KBM-7 (cell line): Measurements from ENCODE around the gene FAM50A.
"Not testable (repeated sequence)": the region's sequence is repeated elsewhere in the genome, so short reads cannot be mapped to it uniquely, and the experiment has no call there.

Experiments
- DNase-seq: peaks from one replicate; pipeline ENCODE4 v3.0.0-alpha.2; 2015
- in situ Hi-C: fragments of 300-500 bp; cut with MboI; formaldehyde crosslinking; loops from 2 replicates; pipeline ENCODE4 v1.14.3; 2020; ENCODE audit warnings: low sequenced_read_pairs, low pct_unique_long_range_greater_than_20kb, mixed read lengths

Gene FAM50A, protein sequence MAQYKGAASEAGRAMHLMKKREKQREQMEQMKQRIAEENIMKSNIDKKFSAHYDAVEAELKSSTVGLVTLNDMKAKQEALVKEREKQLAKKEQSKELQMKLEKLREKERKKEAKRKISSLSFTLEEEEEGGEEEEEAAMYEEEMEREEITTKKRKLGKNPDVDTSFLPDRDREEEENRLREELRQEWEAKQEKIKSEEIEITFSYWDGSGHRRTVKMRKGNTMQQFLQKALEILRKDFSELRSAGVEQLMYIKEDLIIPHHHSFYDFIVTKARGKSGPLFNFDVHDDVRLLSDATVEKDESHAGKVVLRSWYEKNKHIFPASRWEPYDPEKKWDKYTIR

DNA sequence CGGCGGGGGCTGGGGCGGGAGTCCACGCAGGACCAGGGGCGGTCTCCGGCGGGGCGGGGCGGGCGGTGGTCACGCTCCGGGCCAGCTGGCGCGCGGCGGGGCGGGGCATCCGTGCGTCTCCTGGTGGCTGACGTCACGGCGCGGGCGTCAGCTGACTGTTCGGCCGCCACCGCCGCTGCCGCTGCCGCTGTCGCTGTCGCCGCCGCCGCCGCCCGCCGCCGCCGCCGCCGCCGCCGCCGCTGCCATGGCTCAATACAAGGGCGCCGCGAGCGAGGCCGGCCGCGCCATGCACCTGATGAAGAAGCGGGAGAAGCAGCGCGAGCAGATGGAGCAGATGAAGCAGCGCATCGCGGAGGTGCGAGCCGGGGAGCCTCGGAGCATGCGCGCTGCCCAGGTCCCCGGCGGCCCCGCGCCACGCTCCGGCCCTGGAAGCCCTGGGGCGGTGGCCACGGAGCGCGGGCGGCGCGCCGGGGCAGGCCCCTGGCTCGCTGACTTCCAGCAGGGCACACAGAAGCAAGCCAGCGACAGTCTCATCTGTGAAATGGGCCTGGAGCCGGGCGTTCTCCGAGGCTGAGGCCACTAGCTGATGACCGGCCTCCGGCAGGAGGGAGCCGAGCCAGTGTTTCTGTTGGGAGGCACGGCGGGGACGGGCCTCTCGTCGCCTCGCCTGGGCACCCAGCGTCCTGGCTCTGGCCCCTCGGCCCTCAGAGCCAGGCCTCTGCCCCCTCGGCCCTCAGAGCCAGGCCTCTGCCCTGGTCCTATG, at the start of gene FAM50A:
Gene FAM50A, plus strand, starts transcription at position 150 of the 763 bp plus-strand sequence. Its CDS starts 95 bp downstream, at position 245.
- no peak for DNase-seq
- in situ Hi-C loops: no loop called here

DNA sequence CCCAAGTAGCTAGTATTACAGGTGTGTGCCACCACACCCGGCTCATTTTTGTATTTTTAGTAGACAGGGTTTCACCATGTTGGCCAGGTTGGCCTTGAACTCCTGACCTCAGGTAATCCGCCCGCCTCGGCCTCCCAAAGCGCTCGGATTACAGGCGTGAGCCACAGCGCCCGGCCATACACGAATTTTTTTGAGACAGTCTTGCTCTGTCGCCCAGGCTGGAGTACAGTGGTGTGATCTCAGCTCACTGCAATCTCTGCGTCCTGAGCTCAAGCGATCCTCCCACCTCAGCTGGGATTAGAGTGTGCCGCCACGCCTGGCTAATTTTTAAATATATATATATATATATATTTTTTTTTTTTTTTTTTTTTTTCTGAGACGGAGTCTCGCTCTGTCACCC, 47.6 kb upstream of the FAM50A start:
- DNase-seq, in situ Hi-C loops: not testable (repeated sequence)

DNA sequence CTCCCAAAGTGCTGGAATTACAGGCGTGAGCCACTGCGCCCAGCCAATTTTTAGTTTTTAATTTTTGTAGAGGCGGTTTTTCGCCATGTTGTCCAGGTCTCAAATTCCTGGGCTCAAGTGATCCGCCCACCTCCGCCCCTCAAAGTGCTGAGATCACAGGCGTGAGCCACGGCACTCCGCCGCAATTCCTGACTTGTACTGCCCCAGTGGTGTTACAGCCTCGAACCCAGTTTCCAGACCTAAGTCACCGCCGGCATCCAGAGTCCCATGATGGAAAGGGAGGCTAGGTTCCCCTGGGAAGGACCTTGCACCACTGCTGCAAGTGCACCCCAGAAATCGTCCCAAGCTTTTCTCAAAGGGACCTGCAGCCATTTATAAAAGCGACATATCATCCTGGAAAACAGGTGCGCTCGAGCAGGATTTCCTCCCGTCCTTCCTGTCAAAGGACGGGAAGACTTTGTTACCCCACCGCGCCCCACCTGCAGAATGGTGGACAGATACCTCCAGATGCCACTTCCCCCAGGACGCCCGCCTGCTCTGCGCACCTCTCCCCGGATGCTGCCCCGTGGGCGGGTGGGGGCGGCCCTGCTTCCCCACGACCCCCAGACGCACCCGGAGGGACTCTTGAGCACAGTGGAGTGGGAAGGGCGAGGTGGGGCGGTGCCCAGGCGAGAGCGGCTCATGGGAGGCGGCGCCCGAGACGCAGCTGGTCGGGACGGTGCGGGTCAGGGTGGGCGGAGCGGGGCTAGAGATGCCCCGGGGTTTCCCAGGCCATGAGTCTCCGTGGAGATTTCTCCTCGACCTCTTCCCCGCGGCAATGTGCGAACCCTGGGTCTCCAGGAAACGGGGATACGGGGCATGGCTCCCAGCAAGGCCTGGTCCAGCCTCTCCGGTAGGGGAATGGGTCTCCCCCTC, 46.7 kb upstream of the FAM50A start:
- DNase-seq: peak; percentile 81
- in situ Hi-C loops: no loop called here

DNA sequence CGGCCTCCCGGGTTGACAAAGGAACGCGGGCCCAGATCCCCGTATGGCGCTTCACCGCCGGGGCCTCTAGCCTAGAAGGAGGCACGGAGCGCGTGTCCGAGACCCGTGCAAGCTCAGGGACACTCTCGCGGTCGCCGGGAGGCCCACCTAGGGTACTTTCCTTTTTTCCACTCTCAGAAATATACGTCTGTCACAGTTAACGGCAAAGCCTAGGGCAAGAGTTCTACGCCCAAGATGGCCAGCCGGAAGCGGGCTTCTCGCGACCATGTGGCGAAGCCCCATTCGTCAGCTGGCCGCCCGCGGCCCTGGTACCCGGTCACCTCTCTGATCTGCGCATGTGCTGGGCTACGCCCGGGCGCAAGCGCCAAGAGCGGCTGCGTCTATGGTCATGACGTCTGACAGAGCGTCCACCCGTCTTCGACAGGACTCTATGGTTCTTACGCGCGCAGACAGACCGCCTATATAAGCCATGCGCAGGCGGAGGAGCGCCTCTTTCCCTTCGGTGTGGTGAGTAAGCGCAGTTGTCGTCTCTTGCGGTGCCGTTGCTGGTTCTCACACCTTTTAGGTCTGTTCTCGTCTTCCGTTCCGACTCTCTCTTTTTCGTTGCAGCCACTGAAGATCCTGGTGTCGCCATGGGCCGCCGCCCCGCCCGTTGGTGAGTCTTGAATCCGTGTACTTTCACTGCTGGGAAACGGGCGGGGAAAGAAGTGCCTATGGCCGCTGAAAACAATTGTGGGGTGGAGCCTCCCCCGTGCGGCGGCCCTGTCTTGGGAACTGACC, 45.9 kb upstream of the FAM50A start, which contains the start of gene RPL10:
Gene RPL10, plus strand, starts transcription at position 490 of the 780 bp plus-strand sequence. Its CDS starts 143 bp downstream, at position 633.
- in situ Hi-C loops: no loop called here
- peak; percentile 97 for DNase-seq

DNA sequence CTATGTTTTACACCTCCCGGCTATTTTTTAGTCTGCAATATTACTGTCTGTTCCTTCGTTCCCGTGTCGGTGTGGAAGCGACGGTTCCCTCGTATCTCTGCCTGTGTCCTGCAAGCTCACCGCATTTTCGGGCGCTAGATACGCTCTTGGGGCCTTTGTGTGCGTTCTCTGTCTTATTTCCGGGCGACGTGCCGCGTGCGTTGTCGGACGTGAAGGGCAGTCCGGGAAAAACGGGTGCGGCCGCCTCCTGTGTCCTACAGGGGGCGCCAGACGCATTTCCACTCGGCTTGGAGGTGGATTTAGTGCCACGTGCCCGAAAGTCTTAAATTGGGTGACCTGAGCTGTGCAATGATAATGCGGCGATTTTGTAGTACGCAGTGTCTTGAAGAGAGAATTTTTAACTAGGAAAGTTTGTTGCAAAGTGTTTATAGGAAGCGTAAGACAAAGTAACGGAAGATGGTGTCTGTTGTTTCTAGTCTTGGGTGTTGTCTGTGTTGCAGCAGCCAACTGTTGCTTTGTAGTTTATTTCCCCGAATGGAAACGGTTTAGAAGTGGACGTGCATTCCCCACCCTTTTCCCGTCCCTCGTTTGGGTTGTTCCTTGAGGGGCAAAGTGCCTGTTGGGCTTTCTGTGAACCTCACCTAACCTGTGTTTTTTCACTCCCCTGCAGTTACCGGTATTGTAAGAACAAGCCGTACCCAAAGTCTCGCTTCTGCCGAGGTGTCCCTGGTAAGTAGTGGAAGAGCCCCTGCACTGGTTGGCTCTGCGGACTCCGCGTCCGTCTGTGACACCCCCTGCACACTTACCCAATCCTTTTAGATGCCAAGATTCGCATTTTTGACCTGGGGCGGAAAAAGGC, 45.0 kb upstream of the FAM50A start:
- in situ Hi-C loops: no loop called here
- peak; percentile 95 for DNase-seq

DNA sequence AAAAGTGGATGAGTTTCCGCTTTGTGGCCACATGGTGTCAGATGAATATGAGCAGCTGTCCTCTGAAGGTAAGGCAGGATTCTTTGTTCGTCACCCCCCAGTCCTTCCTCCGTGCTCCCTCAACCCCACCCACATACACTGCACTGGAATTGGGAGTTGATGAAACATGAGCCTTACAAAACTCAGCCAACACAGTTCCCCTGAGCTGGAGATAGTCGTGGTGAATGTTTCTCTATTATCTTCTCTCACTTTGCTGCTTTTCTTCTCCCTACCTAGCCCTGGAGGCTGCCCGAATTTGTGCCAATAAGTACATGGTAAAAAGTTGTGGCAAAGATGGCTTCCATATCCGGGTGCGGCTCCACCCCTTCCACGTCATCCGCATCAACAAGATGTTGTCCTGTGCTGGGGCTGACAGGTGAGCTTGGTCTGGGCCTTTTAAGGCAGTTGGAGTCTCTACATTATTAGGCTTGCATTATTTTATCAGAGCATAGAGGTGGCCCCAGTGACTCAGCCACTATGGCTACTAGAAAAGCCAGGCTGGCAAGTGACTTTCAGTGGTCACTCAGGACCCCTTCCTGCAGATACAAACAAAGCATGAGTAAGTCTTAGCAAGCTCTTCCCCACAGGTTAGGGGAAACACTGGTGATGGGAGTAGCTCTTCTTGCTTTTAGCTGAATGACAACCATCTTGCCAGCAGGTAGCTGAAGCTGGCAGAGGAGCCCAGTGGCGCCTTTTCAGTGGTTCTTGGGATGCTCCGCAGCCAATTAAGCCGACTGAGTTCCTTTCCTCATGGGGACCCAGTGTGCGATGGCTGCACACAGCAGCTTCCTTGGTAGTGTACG, 44.2 kb upstream of the FAM50A start:
- no peak for DNase-seq
- in situ Hi-C loops: no loop called here

DNA sequence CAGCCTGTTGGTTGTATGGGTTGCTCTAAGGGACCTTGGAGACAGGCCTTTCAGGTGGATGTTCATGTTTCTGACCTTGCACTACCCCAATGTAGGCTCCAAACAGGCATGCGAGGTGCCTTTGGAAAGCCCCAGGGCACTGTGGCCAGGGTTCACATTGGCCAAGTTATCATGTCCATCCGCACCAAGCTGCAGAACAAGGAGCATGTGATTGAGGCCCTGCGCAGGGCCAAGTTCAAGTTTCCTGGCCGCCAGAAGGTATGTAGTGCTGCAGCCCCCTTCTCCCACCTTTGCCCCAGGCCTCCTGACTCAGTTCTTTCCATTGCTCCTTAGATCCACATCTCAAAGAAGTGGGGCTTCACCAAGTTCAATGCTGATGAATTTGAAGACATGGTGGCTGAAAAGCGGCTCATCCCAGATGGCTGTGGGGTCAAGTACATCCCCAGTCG, 43.5 kb upstream of the FAM50A start:
- DNase-seq: not testable (repeated sequence)

DNA sequence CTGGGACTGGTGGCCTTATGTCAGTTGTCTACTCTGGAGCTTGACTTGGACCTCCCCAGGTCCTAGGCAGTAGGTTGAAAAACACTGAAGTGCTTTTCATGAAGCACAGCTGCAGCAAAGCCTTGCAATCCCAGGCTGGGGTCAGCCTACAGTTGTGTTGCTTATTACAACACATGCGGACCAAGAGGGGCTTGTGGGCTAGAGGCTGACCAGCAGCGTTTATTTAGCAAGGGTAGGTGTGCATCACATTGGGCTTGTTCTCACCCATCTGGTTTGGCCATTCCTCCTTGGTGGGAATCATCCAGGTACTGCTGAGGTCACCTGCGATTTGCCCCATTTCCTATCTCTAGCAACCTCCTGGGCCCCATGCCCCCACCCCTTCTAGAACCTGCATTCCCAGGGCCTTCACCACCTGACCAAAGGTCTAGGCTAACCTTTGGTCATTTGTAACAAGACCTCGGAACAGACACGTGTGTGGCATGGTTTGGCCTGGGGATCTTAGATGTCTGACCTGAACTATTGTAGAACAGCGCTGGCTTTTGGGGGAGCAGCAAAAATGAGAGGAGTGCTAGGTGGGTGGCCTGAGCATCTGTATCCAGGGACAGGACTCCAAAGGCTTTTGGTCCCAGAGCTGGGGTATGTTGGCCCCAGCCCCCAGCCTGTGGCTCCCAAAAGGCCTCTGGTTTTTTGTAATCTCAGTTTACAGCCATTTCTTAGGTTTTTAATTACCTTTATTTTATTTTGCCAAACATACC, 42.7 kb upstream of the FAM50A start:
- peak; percentile 66 for DNase-seq
- in situ Hi-C loops: no loop called here

More for the DNA sequence above, 43.5 kb upstream of the FAM50A start:
- in situ Hi-C loops: not testable (repeated sequence)

DNA sequence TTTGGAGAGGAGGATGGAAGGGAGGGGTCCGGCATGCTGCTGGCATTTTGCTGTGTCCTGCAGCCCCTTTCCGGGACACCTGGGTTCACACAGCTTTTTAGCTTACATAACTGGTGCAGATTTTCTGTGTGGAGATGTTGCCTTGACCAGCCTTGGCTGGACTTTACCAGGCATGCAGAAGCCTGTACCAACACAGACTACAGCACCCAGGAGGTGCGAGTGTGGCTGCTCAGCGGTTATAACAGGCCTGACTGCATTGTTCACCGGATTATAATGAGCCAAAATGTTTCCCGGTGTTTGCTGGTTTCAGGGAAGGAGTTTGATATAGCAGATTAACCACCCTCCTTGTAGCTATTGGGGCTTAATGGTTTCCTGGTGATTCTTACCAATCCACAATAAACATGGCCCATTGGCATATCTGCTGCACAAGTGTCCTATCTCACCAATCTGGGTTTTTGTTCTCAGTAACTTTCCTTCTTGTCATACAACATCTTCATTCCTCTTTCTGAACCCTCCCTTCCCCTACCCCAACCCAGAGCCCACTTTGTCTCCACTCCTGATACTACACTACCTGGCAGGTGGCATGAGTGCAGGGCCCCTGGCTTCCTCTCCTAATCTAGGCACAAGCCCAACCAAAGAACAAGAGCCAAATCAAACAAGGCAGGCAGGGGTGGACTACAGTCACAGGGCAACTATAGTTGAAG, 41.9 kb upstream of the FAM50A start:
- in situ Hi-C loops: no loop called here
- peak; percentile 67 for DNase-seq

DNA sequence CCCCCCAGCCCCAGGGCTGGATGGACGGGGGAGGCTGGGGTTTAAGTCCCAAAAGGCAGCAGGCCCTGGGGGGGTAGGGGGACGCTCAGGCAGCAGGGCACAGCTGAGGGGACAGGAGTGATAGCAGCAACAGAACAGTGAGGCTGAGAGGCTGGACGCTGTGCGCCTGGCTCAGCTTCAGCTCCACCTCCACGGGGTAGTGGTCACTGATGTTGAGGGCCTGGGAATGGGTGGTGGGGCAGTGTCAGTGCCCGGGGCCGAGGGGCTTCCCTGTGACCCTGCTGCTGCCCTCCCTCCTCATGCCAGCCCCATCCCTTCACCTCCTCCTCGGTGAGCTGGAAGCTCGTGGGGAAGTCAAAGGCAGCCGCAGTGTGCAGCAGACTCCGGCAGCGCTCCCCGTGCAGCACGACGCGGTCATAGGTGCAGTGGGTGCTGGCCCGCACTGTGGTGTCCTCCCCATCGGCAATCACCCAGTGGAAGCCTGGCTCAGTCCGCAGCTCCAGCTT, 41.3 kb upstream of the FAM50A start:
- no peak for DNase-seq
- in situ Hi-C loops: no loop called here

DNA sequence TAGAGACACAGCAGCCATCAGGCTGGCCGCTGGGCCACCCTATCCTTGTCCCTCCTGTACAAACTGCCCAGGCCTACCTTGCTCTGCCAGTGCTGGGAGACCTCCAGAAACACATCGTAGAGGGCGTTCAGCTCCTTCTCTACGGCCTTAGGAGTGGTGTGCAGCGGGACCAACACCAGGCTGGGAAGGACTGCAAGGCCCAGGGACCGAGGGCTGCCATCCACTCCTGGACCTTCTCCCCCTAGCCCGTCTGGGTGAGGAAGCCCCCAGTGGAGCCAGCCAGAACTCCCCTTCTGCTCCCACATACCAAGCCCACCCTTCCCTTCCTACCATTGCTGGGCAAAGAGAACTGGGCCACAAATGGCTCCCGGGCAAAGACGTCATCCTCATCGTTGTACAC, 40.7 kb upstream of the FAM50A start:
- DNase-seq: no peak
- in situ Hi-C loops: no loop called here

DNA sequence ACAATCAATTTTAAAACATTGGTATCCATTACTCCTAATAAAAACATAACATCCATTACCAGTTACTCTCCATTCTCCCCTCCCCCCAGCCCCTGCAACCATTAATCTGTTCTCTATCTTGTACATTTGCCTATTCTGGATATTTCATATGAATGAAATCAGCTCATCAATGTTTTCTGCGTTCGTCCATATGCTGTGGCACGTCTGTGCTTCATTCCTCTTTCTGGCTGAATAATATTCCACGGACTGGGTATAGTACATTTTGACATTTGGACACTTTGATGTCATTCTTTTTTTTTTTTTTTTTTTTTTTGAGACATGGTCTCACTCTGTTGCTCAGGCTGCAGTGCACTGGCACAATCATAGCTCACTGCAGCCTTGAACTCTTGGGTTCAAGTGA, 40.1 kb upstream of the FAM50A start:
- DNase-seq: no peak
- in situ Hi-C loops: no loop called here

DNA sequence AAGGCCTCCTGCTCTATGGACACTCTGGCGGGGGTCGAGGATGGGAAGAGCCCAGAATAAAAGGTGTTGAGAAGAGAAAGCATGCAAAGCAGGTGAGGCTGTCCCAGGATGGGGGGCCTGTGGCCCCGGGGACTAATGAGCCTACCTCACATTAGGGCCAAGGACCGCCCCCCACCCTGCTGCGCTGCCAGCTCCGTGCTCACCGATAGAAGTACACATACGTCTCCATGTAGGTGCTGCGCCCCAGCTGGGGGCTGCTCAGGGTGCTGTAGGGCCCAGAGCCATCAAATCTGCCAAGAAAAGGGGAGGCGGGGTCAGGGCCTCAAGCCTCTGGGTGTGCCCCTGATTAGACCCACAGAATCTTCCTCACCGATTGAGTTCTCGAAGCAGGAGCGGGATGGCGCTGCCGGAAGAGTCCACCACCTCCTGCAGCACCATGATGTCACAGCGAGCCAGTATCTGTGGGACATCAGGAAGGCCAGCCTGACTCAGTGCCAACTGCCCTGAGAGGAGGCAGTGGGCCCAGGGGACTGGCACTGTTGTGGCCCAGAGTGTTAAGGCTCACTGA, 39.2 kb upstream of the FAM50A start:
- in situ Hi-C loops: no loop called here
- DNase-seq: no peak

DNA sequence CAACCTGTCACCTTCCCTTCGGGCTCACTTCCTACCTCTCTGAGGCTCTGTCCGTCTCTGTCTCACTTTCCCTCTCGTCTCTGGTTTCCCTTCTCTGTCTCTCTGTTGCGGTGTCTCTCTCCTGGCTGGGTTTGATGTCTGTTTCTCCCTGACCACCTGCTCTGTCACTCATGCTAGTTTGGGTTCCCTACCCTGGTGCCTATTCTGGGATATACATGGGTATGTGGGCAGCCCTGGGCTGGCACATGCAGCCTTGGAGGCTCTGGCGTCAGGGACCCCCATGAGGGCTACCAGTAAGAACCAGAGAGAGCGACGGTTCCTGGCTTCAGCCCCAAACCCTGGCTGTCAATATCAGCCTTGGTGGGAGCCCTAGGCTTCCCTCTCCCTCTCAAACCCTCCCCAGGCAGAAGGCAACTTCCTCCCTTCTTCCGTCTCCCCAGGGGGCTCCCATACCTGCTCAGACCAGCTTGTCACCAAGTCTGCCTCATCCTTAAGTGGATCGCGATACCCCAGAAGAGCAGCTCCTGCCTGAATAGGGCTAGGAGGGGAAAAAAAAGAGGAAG, 35.2 kb upstream of the FAM50A start:
- DNase-seq: no peak
- in situ Hi-C loops: no loop called here
